GM12864 (cell line): Measurements from ENCODE around the gene CERKL.

Experiments
- DNase-seq: peaks from one replicate; pipeline ENCODE4 v3.0.0-alpha.2; 2011; ENCODE audit warnings: low read depth
- H3K4me3 ChIP-seq: 2 replicates; pipeline ENCODE4 v1.5.1; 2011; ENCODE audit warnings: mild to moderate bottlenecking, low read depth, low read length, control low read depth
- CTCF ChIP-seq: IDR thresholded peaks from 2 replicates; pipeline ENCODE4 v1.5.1; 2011; ENCODE audit warnings: low read depth, mild to moderate bottlenecking, moderate library complexity, low read length, control low read depth, inconsistent platforms; ENCODE audit errors: missing control alignments

Gene CERKL

GRCh38 chr2:181570059-181570458 lies 86.8 kb downstream of the CERKL start:
- no peak for TF ChIP-seq CTCF
- no peak overlapping the region for H3K4me3 ChIP-seq
- DNase-seq: no peak

- H3K4me3 ChIP-seq: no peak overlapping the region
- no peak for DNase-seq
- TF ChIP-seq CTCF: no peak
Measured at GRCh38 chr2:181566334-181567032, 90.4 kb downstream of the CERKL start.

- no peak overlapping the region for H3K4me3 ChIP-seq
- no peak for DNase-seq
- TF ChIP-seq CTCF: no peak
Measured at GRCh38 chr2:181563101-181563692, 93.7 kb downstream of the CERKL start.

- DNase-seq: no peak
- H3K4me3 ChIP-seq: no peak overlapping the region
- TF ChIP-seq CTCF: no peak
Measured at GRCh38 chr2:181558371-181558770, 98.5 kb downstream of the CERKL start.

- DNase-seq: no peak
- no peak overlapping the region for H3K4me3 ChIP-seq
- TF ChIP-seq CTCF: no peak
Measured at GRCh38 chr2:181554061-181554830, 102.7 kb downstream of the CERKL start.

GRCh38 chr2:181553244-181553643 lies 103.7 kb downstream of the CERKL start:
- TF ChIP-seq CTCF: no peak
- DNase-seq: no peak
- no peak overlapping the region for H3K4me3 ChIP-seq
